ENCODE measurements around the gene SFTPA2.
"Not testable (repeated sequence)": the region's sequence is repeated elsewhere in the genome, so short reads cannot be mapped to it uniquely, and the experiment has no call there.

SFTPA2 gene

GRCh38 chr10:79559726-79560125, 481 bp downstream of the SFTPA2 start:
- no peak for DNase-seq (ENCODE audit: low read depth in 1 of 2, low spot score in 1 of 2)

GRCh38 chr10:79556961-79557360, 3.2 kb downstream of the SFTPA2 start:
- not testable (repeated sequence) for DNase-seq (ENCODE audit: low read depth in 1 of 2, low spot score in 1 of 2)

GRCh38 chr10:79555354-79556309, 4.6 kb downstream of the SFTPA2 start:
- no peak for DNase-seq (ENCODE audit: low read depth in 1 of 2, low spot score in 1 of 2)

- no peak for DNase-seq (ENCODE audit: low read depth in 1 of 2, low spot score in 1 of 2)
Observed at GRCh38 chr10:79552143-79552542, 8.1 kb downstream of the SFTPA2 start.

GRCh38 chr10:79547973-79548372, 12.2 kb downstream of the SFTPA2 start:
- no peak for DNase-seq (ENCODE audit: low read depth in 1 of 2, low spot score in 1 of 2)

GRCh38 chr10:79547128-79547527, 13.1 kb downstream of the SFTPA2 start:
- DNase-seq (ENCODE audit: low read depth in 1 of 2, low spot score in 1 of 2), result not testable (repeated sequence)

- DNase-seq (ENCODE audit: low read depth in 1 of 2, low spot score in 1 of 2), result not testable (repeated sequence)
Observed at GRCh38 chr10:79544926-79545659, 15.1 kb downstream of the SFTPA2 start.

GRCh38 chr10:79544408-79544807, 15.8 kb downstream of the SFTPA2 start:
- DNase-seq (ENCODE audit: low read depth in 1 of 2, low spot score in 1 of 2), result not testable (repeated sequence)

GRCh38 chr10:79542626-79543025, 17.6 kb downstream of the SFTPA2 start:
- DNase-seq (ENCODE audit: low read depth in 1 of 2, low spot score in 1 of 2), result no peak

- not testable (repeated sequence) for DNase-seq (ENCODE audit: low read depth in 1 of 2, low spot score in 1 of 2)
Observed at GRCh38 chr10:79540930-79541329, 19.3 kb downstream of the SFTPA2 start.

- not testable (repeated sequence) for DNase-seq (ENCODE audit: low read depth in 1 of 2, low spot score in 1 of 2)
Observed at GRCh38 chr10:79538311-79538710, 21.9 kb downstream of the SFTPA2 start.

GRCh38 chr10:79533903-79534175, 26.4 kb downstream of the SFTPA2 start:
- DNase-seq (ENCODE audit: low read depth in 1 of 2, low spot score in 1 of 2), result not testable (repeated sequence)

GRCh38 chr10:79533142-79533902, 26.9 kb downstream of the SFTPA2 start:
- not testable (repeated sequence) for DNase-seq (ENCODE audit: low read depth in 1 of 2, low spot score in 1 of 2)

GRCh38 chr10:79528261-79528660, 31.9 kb downstream of the SFTPA2 start:
- not testable (repeated sequence) for DNase-seq (ENCODE audit: low read depth in 1 of 2, low spot score in 1 of 2)

- not testable (repeated sequence) for DNase-seq (ENCODE audit: low read depth in 1 of 2, low spot score in 1 of 2)
Observed at GRCh38 chr10:79525049-79525710, 35.0 kb downstream of the SFTPA2 start.

GRCh38 chr10:79523157-79523853, 36.9 kb downstream of the SFTPA2 start:
- DNase-seq (ENCODE audit: low read depth in 1 of 2, low spot score in 1 of 2), result not testable (repeated sequence)

GRCh38 chr10:79522464-79522863, 37.7 kb downstream of the SFTPA2 start:
- DNase-seq (ENCODE audit: low read depth in 1 of 2, low spot score in 1 of 2), result not testable (repeated sequence)

- not testable (repeated sequence) for DNase-seq (ENCODE audit: low read depth in 1 of 2, low spot score in 1 of 2)
Observed at GRCh38 chr10:79521751-79522150, 38.5 kb downstream of the SFTPA2 start.

- DNase-seq (ENCODE audit: low read depth in 1 of 2, low spot score in 1 of 2), result not testable (repeated sequence)
Observed at GRCh38 chr10:79517567-79517966, 42.6 kb downstream of the SFTPA2 start.

GRCh38 chr10:79516532-79517205, 43.5 kb downstream of the SFTPA2 start:
- not testable (repeated sequence) for DNase-seq (ENCODE audit: low read depth in 1 of 2, low spot score in 1 of 2)
